ENCODE data around the gene CBFA2T2.
A peak's percentile ranks its signal among the peaks of the same experiment; 100 is the strongest.

GRCh38 chr20:33444797-33445560 lies 44.9 kb upstream of the CBFA2T2 start:
- TF ChIP-seq, protein P1, sequence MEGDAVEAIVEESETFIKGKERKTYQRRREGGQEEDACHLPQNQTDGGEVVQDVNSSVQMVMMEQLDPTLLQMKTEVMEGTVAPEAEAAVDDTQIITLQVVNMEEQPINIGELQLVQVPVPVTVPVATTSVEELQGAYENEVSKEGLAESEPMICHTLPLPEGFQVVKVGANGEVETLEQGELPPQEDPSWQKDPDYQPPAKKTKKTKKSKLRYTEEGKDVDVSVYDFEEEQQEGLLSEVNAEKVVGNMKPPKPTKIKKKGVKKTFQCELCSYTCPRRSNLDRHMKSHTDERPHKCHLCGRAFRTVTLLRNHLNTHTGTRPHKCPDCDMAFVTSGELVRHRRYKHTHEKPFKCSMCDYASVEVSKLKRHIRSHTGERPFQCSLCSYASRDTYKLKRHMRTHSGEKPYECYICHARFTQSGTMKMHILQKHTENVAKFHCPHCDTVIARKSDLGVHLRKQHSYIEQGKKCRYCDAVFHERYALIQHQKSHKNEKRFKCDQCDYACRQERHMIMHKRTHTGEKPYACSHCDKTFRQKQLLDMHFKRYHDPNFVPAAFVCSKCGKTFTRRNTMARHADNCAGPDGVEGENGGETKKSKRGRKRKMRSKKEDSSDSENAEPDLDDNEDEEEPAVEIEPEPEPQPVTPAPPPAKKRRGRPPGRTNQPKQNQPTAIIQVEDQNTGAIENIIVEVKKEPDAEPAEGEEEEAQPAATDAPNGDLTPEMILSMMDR (IDR thresholded peaks at IDR 0.05 in 2 of 3, conservative IDR thresholded peaks at IDR 0.05 in 1 of 3; ENCODE audit: control insufficient read depth in 2 of 3, extremely low read depth in 1 of 3, insufficient read depth in 1 of 3, low read depth in 3 of 3, low read length in 3 of 3), result peak; percentile 23 to 38 (median 30); a peak in 5 of 6 replicates
- TF ChIP-seq EZH2 (IDR thresholded peaks at IDR 0.05; ENCODE audit: borderline replicate concordance, control insufficient read depth, low read depth, low read length) (no peak), RB1 (IDR thresholded peaks at IDR 0.05; ENCODE audit: borderline replicate concordance) (no peak)
